IMR-90 (cell line): ENCODE measurements around the gene CDC42EP5. TPM values are rescaled to one million over a fixed set of nuclear protein-coding genes. Genes with fewer than 3 reads are reported as not detected.

Source experiments
- ATAC-seq: fragments of 200-7000 bp; cut with Tn5 transposase; 2 replicates; pipeline ENCODE4 v1.9.1; 2020; ENCODE audit warnings: low read depth, mild to moderate bottlenecking, moderate library complexity
- BruUV-seq: library from RNA; stranded (reverse); fragments of 400-500 nt; replicated peaks from 2 replicates; lab custom pipeline; 2021; lab: Mats Ljungman, UMichigan
- CTCF ChIA-PET: fragments of 300-600 bp; formaldehyde crosslinking; extraction: SDS; loops from one replicate; lab custom pipeline; 2021; ENCODE audit warnings: antibody characterized with exemption; lab: Yijun Ruan, JAX
- POLR2A ChIA-PET: fragments of 300-600 bp; sonication (Branson Sonifier 250); formaldehyde crosslinking; loops from one replicate; lab custom pipeline; 2022; ENCODE audit warnings: antibody characterized with exemption; ENCODE audit not compliant: unreplicated experiment; lab: Charles Lee
- DNase-seq: peaks from one replicate; pipeline ENCODE4 v3.0.0; 2013
- H2AFZ ChIP-seq: replicated peaks from 2 replicates; pipeline ENCODE3; 2013; ENCODE audit warnings: low read length, mild to moderate bottlenecking; ENCODE audit not compliant: poor library complexity
- H2AK5ac ChIP-seq: 2 replicates; pipeline ENCODE4 v1.6.1; 2013; ENCODE audit warnings: low read depth, low read length, inconsistent platforms
- H2AK9ac ChIP-seq: replicated peaks from 2 replicates; pipeline ENCODE3; 2013; ENCODE audit warnings: mild to moderate bottlenecking, low read depth, low read length, moderate library complexity; ENCODE audit not compliant: poor library complexity
- H2BK120ac ChIP-seq: 2 replicates; pipeline ENCODE4 v1.6.1; 2013; ENCODE audit warnings: low read depth, low read length, inconsistent platforms
- H2BK15ac ChIP-seq: 3 replicates; pipeline ENCODE4 v1.6.1; 2013; ENCODE audit warnings: low read depth, low read length, inconsistent platforms
- H2BK20ac ChIP-seq: 2 replicates; pipeline ENCODE4 v1.6.1; 2013; ENCODE audit warnings: low read depth, mild to moderate bottlenecking, inconsistent platforms, low read length, moderate library complexity
- H2BK5ac ChIP-seq: 2 replicates; pipeline ENCODE4 v1.6.1; 2013; ENCODE audit warnings: mild to moderate bottlenecking, low read depth, low read length, inconsistent platforms; ENCODE audit not compliant: poor library complexity, severe bottlenecking
- H3K14ac ChIP-seq: replicated peaks from 2 replicates; pipeline ENCODE4 v1.6.1; 2013; ENCODE audit warnings: low read depth, low read length, inconsistent platforms
- H3K18ac ChIP-seq: 2 replicates; pipeline ENCODE4 v1.6.1; 2013; ENCODE audit warnings: low read depth, low read length, control low read depth
- H3K23ac ChIP-seq: 2 replicates; pipeline ENCODE4 v1.6.1; 2013; ENCODE audit warnings: low read depth, low read length, inconsistent platforms
- H3K27ac ChIP-seq: 2 replicates; pipeline ENCODE4 v1.5.1; 2013; ENCODE audit warnings: mild to moderate bottlenecking, control low read depth, low read length; ENCODE audit not compliant: insufficient read depth
- H3K27me3 ChIP-seq: 2 replicates; pipeline ENCODE4 v1.6.1; 2013; ENCODE audit warnings: low read length; ENCODE audit not compliant: control insufficient read depth, insufficient read depth
- H3K36me3 ChIP-seq: 2 replicates; pipeline ENCODE4 v1.6.1; 2013; ENCODE audit warnings: low read length, mixed read lengths; ENCODE audit not compliant: control insufficient read depth, insufficient read depth
- H3K4ac ChIP-seq: 2 replicates; pipeline ENCODE4 v1.6.1; 2013; ENCODE audit warnings: low read depth, low read length, inconsistent platforms
- H3K4me1 ChIP-seq: 2 replicates; pipeline ENCODE4 v1.6.1; 2013; ENCODE audit warnings: low read length, mixed read lengths; ENCODE audit not compliant: control insufficient read depth, insufficient read depth
- H3K4me2 ChIP-seq: 2 replicates; pipeline ENCODE4 v1.6.1; 2013; ENCODE audit warnings: low read depth, mild to moderate bottlenecking, control low read depth, low read length, moderate library complexity
- H3K4me3 ChIP-seq: 2 replicates; pipeline ENCODE4 v1.5.1; 2013; ENCODE audit warnings: low read depth, mild to moderate bottlenecking, control low read depth, low read length, moderate library complexity; ENCODE audit not compliant: insufficient read depth
- H3K56ac ChIP-seq: 2 replicates; pipeline ENCODE4 v1.6.1; 2013; ENCODE audit warnings: low read length, inconsistent platforms; ENCODE audit not compliant: insufficient read depth; ENCODE audit errors: extremely low read depth
- H3K79me1 ChIP-seq, 2 experiments: 2 replicates each; pipeline ENCODE4 v1.6.1; 2013; ENCODE audit warnings: low read length in 2 of 2, inconsistent platforms in 1 of 2, low read depth in 1 of 2
- H3K9ac ChIP-seq: 2 replicates; pipeline ENCODE4 v1.6.1; 2013; ENCODE audit warnings: low read depth, low read length, control low read depth
- H3K9me1 ChIP-seq: 2 replicates; pipeline ENCODE4 v1.6.1; 2013; ENCODE audit warnings: low read length, inconsistent platforms; ENCODE audit not compliant: insufficient read depth
- H3K9me3 ChIP-seq: 2 replicates; pipeline ENCODE4 v1.6.1; 2013; ENCODE audit warnings: low read length; ENCODE audit not compliant: control insufficient read depth, insufficient read depth
- H4K20me1 ChIP-seq: 2 replicates; pipeline ENCODE4 v1.6.1; 2013; ENCODE audit warnings: low read length, inconsistent platforms; ENCODE audit not compliant: insufficient read depth
- H4K5ac ChIP-seq: 2 replicates; pipeline ENCODE4 v1.6.1; 2013; ENCODE audit warnings: mild to moderate bottlenecking, low read depth, low read length, control low read depth
- H4K8ac ChIP-seq, 2 experiments: 2 replicates each; pipeline ENCODE4 v1.6.1; 2013; ENCODE audit warnings: low read depth in 2 of 2, low read length in 2 of 2, control low read depth in 1 of 2, inconsistent platforms in 1 of 2
- H4K91ac ChIP-seq: 2 replicates; pipeline ENCODE4 v1.6.1; 2013; ENCODE audit warnings: low read depth, low read length, inconsistent platforms; ENCODE audit not compliant: insufficient read depth
- BHLHE40 ChIP-seq: fragments of 150-350 bp; IDR thresholded peaks from 2 replicates; pipeline ENCODE4 v1.6.1; 2016; ENCODE audit warnings: mild to moderate bottlenecking, low read depth, low read length
- CEBPB ChIP-seq: IDR thresholded peaks from 2 replicates; pipeline ENCODE4 v1.6.1; 2012; ENCODE audit warnings: low read depth, low read length, improper control_type of control experiment
- CHD1 ChIP-seq: IDR thresholded peaks from 2 replicates; pipeline ENCODE4 v1.6.1; 2012; ENCODE audit warnings: low read depth, low read length, improper control_type of control experiment
- CTCF ChIP-seq: conservative IDR thresholded peaks from 2 replicates; pipeline ENCODE4 v1.5.1; 2012; ENCODE audit warnings: mild to moderate bottlenecking, low read depth, low read length, improper control_type of control experiment
- FOS ChIP-seq: fragments of 150-350 bp; IDR thresholded peaks from 2 replicates; pipeline ENCODE4 v1.6.1; 2016; ENCODE audit warnings: low read depth, low read length
- MAFK ChIP-seq: IDR thresholded peaks from 2 replicates; pipeline ENCODE4 v1.6.1; 2012; ENCODE audit warnings: low read depth, low read length, improper control_type of control experiment
- MAZ ChIP-seq: IDR thresholded peaks from 2 replicates; pipeline ENCODE4 v1.6.1; 2012; ENCODE audit warnings: low read depth, mild to moderate bottlenecking, low read length, improper control_type of control experiment, moderate library complexity, borderline replicate concordance
- MXI1 ChIP-seq: IDR thresholded peaks from 2 replicates; pipeline ENCODE4 v1.6.1; 2012; ENCODE audit warnings: low read depth, mild to moderate bottlenecking, low read length, moderate library complexity, borderline replicate concordance
- NFE2L2 ChIP-seq: fragments of 150-350 bp; IDR thresholded peaks from 2 replicates; pipeline ENCODE4 v1.6.1; 2016; ENCODE audit warnings: low read depth, mild to moderate bottlenecking, low read length
- POLR2A ChIP-seq: IDR thresholded peaks from 2 replicates; pipeline ENCODE4 v1.6.1; 2012; ENCODE audit warnings: mild to moderate bottlenecking, low read depth, low read length
- RAD21 ChIP-seq: IDR thresholded peaks from 2 replicates; pipeline ENCODE4 v1.6.1; 2012; ENCODE audit warnings: low read length, improper control_type of control experiment
- RCOR1 ChIP-seq: IDR thresholded peaks from 2 replicates; pipeline ENCODE4 v1.6.1; 2012; ENCODE audit warnings: mild to moderate bottlenecking, low read length, improper control_type of control experiment; ENCODE audit not compliant: insufficient replicate concordance
- RFX5 ChIP-seq: IDR thresholded peaks from 2 replicates; pipeline ENCODE4 v1.8.0; 2012; ENCODE audit warnings: low read depth, mild to moderate bottlenecking, low read length, moderate library complexity
- SMC3 ChIP-seq: fragments of 150-350 bp; IDR thresholded peaks from 2 replicates; pipeline ENCODE4 v1.6.1; 2016; ENCODE audit warnings: low read depth, mild to moderate bottlenecking, antibody characterized with exemption, low read length, moderate library complexity
- USF2 ChIP-seq: fragments of 150-350 bp; IDR thresholded peaks from 2 replicates; pipeline ENCODE4 v1.6.1; 2017; ENCODE audit warnings: mild to moderate bottlenecking, antibody characterized with exemption, low read length, low read depth
- WGBS, 2 experiments: methylation state at CpG; one replicate each; pipeline versions ENCODE4 v1.1.5 to v1.1.7; 2013; ENCODE audit warnings: missing lambda C conversion rate in 2 of 2; ENCODE audit not compliant: insufficient read length in 1 of 2; ENCODE audit errors: extremely low coverage in 2 of 2; 5-methylcytosine and 5-hydroxymethylcytosine counted together
- dilution Hi-C: fragments of 300-500 bp; cut with HindIII; formaldehyde crosslinking; loops from one replicate; pipeline ENCODE4 v1.14.3; 2018; ENCODE audit warnings: low sequenced_read_pairs; ENCODE audit not compliant: unreplicated experiment
- in situ Hi-C: fragments of 300-500 bp; cut with MboI; formaldehyde crosslinking; loops from 3 replicates; pipeline ENCODE4 v1.14.3; 2019; ENCODE audit warnings: low sequenced_read_pairs, inconsistent platforms, mixed read lengths
- intact Hi-C: fragments of 100-400 bp; cut with micrococcal nuclease; formaldehyde crosslinking; loops from 2 replicates; pipeline ENCODE4 v1.10.0; 2022
- polyA plus RNA-seq, 3 experiments: library from polyadenylated mRNA; depleted of rRNA; stranded (reverse); fragments of >200 nt; gene quantifications; 2 replicates each; pipeline ENCODE4 v1.2.3, GENCODE V29; 2012; ENCODE audit warnings: low replicate concordance in 1 of 3
- total RNA-seq: library from RNA; depleted of rRNA; stranded (reverse); fragments of >200 nt; gene quantifications from 2 replicates; pipeline ENCODE4 v1.2.3, GENCODE V29; 2012
- TF ChIP-seq, protein P1 (sequence below): fragments of 150-350 bp; IDR thresholded peaks from 2 replicates; pipeline ENCODE4 v1.6.1; 2016; ENCODE audit warnings: low read depth, mild to moderate bottlenecking, low read length, moderate library complexity, borderline replicate concordance

The CDC42EP5 gene
- total and polyA plus RNA-seq, 2 of the 4 experiments (the other 2 are of a cell fraction) = 7.2 to 25.3 TPM

GRCh38 chr19:54424660-54425381 lies 48.3 kb downstream of the CDC42EP5 start:
- H4K20me1 ChIP-seq = no peaks in the 10 kb centered on the region
- H2AK9ac ChIP-seq = peak overlapping the region; percentile 55
- H3K27me3 ChIP-seq = peaks cover 19% of the 10 kb centered on the region; the same call in 1 of the 2 replicates
- H2BK5ac ChIP-seq = no peak overlapping the region
- CTCF ChIA-PET = no interaction called here
- H3K79me1 ChIP-seq = no peaks in the 10 kb centered on the region
- ATAC-seq = no peak
- H3K9me1 ChIP-seq = no peaks in the 10 kb centered on the region
- dilution Hi-C loops = no loop called here
- H3K4me3 ChIP-seq = no peak overlapping the region
- H3K9ac ChIP-seq = no peak overlapping the region
- no peak overlapping the region for H2BK120ac ChIP-seq
- WGBS, 2 experiments = 87% methylated on average over 15 of the region's 36 CpGs; no CpG with 5 or more reads in 1 of the 2 experiments
- H3K14ac ChIP-seq = no peak overlapping the region
- H3K4me2 ChIP-seq = no peak overlapping the region
- in situ Hi-C loops = no loop called here
- no peak overlapping the region for H4K8ac ChIP-seq
- TF ChIP-seq USF2 (no peak), SMC3 (no peak), CEBPB (no peak), FOS (no peak), RFX5 (no peak), POLR2A (no peak), MXI1 (no peak), RAD21 (no peak), MAZ (no peak), CHD1 (no peak), BHLHE40 (no peak), NFE2L2 (no peak), RCOR1 (no peak), CTCF (no peak), MAFK (no peak)
- TF ChIP-seq, protein P1, sequence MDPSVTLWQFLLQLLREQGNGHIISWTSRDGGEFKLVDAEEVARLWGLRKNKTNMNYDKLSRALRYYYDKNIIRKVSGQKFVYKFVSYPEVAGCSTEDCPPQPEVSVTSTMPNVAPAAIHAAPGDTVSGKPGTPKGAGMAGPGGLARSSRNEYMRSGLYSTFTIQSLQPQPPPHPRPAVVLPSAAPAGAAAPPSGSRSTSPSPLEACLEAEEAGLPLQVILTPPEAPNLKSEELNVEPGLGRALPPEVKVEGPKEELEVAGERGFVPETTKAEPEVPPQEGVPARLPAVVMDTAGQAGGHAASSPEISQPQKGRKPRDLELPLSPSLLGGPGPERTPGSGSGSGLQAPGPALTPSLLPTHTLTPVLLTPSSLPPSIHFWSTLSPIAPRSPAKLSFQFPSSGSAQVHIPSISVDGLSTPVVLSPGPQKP = no peak
- no peak overlapping the region for H3K56ac ChIP-seq
- H3K36me3 ChIP-seq = no peaks in the 10 kb centered on the region
- intact Hi-C loops = no loop called here
- no peak overlapping the region for H3K27ac ChIP-seq
- BruUV-seq = no TSS peak
- H2AFZ ChIP-seq = no peak overlapping the region
- H3K4ac ChIP-seq = no peak overlapping the region
- DNase-seq = no peak
- no peak overlapping the region for H2AK5ac ChIP-seq
- H2BK15ac ChIP-seq = no peak overlapping the region
- H2BK20ac ChIP-seq = no peak overlapping the region
- no peaks in the 10 kb centered on the region for H3K9me3 ChIP-seq
- no peaks in the 10 kb centered on the region for H3K4me1 ChIP-seq
- POLR2A ChIA-PET = no interaction called here
- no peak overlapping the region for H4K5ac ChIP-seq
- no peak overlapping the region for H3K23ac ChIP-seq
- no peak overlapping the region for H3K18ac ChIP-seq
- H4K91ac ChIP-seq = no peak overlapping the region
